Bone marrow (tissue), 2 donors: Measurements from ENCODE around the gene TFPT.
"Not testable (repeated sequence)": the region's sequence is repeated elsewhere in the genome, so short reads cannot be mapped to it uniquely, and the experiment has no call there.

Experiments
- DNase-seq, 2 donors: peaks; one replicate each; lab custom pipeline; 2025; lab: John Stamatoyannopoulos, UW

TFPT gene

GRCh38 chr19:54114340-54115108 is 933 bp downstream of the TFPT start:
- peak in 1 of 2 donors; percentile 61 for DNase-seq

- DNase-seq: no peak
These were observed 5.8 kb downstream of the TFPT start for GRCh38 chr19:54109651-54110050.

DNA sequence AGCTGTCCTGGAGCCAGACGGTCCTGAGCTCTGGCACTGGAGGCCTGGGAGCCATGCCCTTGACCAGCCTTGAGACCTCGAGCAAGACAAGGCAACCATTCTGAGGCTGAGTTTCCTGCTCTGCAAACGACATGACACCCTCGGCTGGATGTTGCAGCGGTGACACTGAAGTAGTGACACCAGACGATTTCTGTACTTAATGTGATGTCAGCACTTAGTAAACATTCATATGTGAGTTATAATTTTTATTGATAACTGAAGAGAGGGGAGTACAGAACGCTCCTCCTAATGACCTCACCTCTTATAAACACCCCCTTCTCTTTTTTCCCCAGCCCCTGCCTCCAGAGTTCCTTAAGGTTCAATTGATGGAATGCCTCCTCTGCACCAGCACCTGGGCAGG is 7.0 kb downstream of the TFPT start:
- DNase-seq: no peak

DNA sequence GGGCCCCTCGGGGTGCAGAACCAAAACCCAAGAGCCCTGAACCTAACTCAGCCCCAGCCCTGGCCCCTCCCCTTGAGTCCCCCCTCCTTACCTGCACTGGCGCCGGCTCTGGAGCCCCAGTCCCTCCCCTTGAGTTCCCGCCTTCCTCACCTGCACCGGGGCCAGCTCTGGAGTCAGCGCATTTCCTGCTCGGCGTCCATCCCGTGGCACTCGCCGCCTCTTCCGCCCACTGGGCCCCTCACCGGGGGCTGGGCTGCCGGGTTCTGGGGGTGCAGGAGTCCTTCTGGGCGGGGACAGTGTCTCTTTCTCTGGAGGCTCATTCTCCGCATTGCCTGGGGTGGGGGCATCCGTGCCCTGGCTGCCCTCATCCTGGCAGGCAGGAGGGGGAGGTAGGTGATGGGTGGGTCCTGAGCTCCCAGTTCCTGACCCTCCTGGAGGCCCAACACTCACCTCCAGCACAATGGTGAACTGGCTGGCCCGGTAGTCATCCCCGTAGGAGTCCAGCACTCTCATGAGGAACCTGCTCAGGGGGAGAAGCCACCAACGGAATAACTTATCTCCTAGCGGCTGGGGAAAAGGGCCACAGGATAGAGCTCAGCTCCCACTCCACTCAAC is 7.5 kb downstream of the TFPT start:
- DNase-seq: no peak

DNA sequence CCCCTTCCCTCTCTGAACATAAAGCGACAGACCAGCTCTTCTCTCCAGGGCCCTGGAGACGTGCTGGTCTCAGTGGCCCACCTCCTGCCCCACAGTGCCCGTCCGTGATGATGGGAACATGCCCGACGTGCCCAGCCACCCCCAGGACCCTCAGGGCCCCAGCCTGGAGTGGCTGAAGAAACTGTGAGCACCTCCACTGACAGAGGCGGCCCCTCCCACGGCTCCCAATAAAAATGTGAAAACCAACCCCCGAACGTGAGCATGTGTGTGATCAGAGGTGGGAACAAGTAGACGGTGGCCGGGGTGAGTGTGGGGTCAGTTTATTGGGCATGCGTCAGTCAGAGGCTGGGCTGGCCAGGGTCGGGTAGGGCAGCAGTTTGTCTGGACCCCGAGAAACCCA is 8.7 kb downstream of the TFPT start:
- DNase-seq: no peak

- no peak for DNase-seq
These were observed 9.7 kb downstream of the TFPT start for GRCh38 chr19:54105796-54106195.

DNA sequence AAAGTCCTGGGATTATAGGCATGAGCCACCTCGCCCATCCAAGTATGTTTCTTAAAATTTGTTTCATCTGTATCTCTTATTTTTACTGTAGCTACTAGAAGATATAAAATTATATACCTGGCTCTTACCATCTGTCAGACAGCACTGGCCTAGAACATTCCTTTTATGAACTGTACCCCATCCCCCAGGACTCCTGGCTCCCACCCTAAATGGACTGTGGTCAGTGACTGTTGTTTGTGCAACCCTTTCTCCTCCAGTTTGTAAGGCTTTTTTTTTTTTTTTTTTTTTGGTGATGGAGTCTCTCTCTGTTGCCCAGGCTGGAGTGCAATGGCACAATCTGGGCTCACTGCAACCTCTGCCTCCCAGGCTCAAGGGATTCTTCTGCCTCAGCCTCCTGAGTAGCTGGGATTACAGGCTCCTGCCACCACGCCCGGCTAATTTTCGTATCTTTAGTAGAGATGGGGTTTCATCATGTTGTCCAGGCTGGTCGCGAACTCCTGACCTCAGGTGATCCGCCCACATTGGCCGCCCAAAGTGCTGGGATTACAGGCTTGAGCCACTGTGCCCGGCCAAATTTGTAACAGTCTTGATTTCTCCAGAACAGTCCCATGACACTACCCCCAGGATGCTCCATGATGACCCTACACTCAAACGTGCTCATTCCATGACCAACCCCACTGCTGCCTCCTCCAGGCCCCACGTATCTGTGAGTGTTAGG is 10.3 kb downstream of the TFPT start:
- DNase-seq: no peak

DNA sequence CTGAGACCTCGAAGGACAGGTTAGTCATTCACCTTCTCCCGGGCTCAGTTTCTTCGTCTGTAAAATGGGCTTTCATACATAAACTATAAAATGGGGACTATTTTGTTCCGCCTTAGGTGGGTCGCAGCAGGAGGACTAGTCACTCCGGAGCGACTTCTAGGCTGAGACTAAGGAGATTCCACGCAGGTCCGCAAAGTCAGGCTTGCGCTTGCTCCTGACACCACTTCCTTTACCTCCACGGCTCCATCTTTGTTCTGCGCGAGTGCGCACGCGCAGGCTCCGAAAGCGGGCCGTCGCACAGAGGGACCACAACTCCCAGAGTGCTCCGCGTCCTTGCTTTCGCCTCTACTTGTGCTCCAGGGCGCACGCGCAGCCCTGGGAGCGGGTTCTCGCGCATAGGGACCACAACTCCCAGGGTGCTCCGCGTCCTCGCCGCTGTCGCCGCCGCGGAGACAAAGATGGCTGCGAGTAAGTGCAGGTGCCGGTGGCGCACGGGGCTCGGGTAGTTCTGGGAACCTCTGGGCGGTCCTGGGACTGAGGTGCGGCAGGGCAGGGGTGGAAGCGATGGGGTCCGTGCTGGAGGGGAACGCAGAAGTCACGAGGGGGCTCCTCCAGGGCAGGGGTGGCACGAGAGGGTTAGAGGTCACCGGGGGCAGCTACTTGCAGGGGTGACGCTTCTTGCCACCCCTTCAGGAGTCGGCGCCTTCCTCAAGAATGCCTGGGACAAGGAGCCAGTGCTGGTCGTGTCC is 12.9 kb downstream of the TFPT start, which contains the start of gene NDUFA3:
Gene NDUFA3 (plus strand): TSS at position 435 of the 749 bp plus-strand sequence. CDS start 24 bp downstream, at position 459.
- peak; percentile 76 to 98 for DNase-seq

- DNase-seq: peak in 1 of 2 donors; percentile 40
These were observed 14.9 kb downstream of the TFPT start, which contains the start of gene OSCAR for GRCh38 chr19:54100561-54100960. Gene OSCAR (minus strand): TSS chr19:54100803. CDS start chr19:54100792, 11 bp downstream.

DNA sequence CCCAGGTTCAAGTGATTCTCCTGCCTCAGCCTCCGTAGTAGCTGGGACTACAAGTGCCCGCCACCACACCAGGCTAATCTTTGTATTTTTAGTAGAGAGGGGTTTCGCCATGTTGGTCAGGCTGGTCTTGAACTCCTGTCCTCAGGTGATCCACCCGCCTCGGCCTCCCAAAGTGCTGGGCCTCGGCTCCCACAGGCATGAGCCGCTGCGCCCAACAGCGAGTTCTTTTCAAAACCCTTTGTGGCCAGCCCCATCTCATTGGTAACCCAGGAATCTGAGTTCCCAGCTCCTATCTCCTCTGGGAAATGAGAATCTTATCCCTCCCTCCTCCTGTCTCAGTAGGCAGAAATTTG is 15.6 kb downstream of the TFPT start:
- DNase-seq: not testable (repeated sequence)

GRCh38 chr19:54099190-54099902 is 16.1 kb downstream of the TFPT start:
- no peak for DNase-seq

DNA sequence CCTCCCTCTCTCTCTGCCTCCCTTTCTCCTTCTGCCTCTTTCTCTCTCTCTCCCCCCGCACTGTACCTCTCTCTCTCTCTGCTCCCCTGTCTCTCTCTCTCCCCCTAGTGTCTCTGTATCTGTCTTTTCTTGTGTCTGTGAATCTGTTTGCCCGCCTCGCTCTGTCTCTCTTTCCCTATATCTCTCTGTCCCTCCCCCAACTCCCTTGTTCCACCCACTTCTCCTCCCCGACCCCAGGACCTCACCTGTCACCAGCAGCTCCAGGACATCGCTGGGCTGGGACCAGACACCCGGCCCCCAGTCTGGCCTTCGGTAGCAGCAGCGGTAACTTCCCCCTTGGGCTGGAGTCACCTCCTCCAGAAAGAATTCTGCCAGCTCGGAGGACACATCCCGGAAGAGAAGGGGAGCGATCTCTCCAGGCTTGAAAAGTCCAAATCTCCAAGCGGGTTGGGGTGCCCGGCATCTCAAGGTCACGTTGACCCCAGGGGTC is 18.8 kb downstream of the TFPT start:
- peak; percentile 22 to 67 for DNase-seq

DNA sequence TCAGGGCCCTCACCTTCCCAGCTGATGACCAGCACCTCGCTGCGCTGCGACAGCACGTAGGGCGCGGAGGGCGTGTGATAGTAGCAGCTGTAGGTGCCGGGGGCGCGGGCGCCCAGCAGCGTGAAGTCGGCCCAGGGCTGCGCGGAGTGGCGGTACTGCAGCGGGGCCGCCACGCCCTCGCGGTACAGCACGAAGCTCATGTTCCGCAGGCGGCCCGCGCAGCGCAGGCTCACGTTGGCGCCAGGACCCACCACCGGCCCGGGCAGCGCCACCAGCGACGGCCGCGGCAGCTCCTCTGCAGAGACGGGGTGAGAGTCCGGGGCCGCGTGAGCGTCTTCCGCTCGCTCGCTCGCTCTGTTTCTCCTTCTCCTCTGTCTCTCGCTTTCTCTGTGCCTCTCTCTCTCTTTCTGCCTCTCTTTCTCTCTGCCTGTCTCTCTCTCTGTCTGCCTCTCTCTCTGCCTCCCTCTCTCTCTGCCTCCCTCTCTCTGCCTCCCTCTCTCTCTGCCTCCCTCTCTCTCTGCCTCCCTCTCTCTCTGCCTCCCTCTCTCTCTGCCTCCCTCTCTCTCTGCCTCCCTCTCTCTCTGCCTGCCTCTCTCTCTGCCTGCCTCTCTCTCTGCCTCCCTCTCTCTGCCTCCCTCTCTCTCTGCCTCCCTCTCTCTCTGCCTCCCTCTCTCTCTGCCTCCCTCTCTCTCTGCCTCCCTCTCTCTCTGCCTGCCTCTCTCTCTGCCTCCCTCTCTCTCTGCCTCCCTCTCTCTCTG is 19.4 kb downstream of the TFPT start:
- DNase-seq: not testable (repeated sequence)

DNA sequence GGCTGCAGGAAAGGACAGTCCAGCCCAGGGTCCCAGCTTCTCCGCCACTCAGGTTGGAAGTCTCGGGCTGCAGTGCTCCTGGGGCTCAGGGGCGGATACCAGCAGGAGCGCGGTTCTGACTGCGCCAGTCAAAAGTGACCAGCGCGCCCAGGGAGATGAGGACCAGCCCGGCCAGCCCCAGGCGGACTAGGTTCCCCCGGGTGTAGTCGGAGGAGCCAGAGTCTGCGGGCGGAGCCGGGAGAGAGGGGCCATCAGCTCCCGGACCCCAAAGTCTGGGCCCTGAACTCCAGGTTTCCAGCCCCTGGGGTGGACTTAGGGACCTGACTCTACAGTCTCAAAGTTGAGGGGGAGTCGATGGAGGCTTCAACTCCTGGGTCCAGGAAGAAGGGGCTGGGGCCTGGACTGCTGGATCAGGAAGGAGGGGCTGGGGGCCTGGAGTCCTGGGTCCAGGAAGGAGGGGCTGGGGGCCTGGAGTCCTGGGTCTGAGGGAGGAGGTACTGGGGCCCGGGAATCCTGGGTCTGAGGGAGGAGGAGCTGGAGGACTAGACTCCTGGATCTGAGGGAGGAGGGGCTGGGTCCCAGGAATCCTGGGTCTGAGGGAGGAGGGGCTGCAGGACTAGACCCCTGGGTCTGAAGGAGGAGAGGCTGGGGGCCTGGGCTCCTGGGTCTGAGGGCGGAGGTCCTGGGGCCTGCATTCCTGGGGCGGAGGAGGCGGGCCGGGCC is 20.2 kb downstream of the TFPT start:
- DNase-seq: no peak

- DNase-seq: no peak
These were observed 20.9 kb downstream of the TFPT start for GRCh38 chr19:54094426-54095000.

- DNase-seq: no peak
These were observed 31.0 kb downstream of the TFPT start for GRCh38 chr19:54084410-54084809.

- no peak for DNase-seq
These were observed 34.4 kb downstream of the TFPT start, which contains the start of gene TARM1 for GRCh38 chr19:54081032-54081431. Gene TARM1 (minus strand): TSS chr19:54081365. CDS start chr19:54081340, 25 bp downstream.

DNA sequence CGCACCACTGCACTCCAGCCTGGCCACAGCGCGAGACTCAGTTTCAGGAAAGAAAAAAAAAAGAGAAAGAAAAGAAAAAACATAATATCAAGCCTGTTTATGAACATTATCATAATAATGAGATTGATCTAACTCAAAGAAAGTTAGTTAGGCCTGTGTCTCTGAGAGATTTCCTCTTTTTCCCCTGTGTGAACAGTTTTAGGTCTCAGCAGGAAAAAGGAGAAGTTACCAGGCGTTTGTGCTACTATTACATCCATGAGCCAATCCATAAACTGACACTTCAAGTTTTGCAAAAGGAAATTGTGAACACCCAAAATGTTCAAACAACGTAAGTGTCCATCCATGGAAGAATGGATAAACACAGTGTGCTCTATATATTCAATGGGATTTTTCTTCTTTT is 38.1 kb downstream of the TFPT start:
- peak in 1 of 2 donors; percentile 38 for DNase-seq

GRCh38 chr19:54074851-54075250 is 40.6 kb downstream of the TFPT start:
- DNase-seq: no peak
